Naive thymus-derived CD4-positive, alpha-beta T cell (primary cell): ENCODE data around the gene CLEC2B. TPM values are rescaled to one million over a fixed set of nuclear protein-coding genes. Genes with fewer than 3 reads are reported as not detected.

ENCODE experiments used
- ATAC-seq: fragments of 150-1000 bp; cut with Tn5 transposase; 2 replicates; pipeline ENCODE4 v1.10.0; 2021; ENCODE audit warnings: mild to moderate bottlenecking, moderate library complexity
- CTCF ChIA-PET: fragments of 350-600 bp; sonication (Branson Sonifier 250); formaldehyde crosslinking; loops from one replicate; lab custom pipeline; 2021; ENCODE audit warnings: antibody characterized with exemption; lab: Charles Lee
- POLR2A ChIA-PET: fragments of 350-600 bp; sonication (Branson Sonifier 250); formaldehyde crosslinking; loops from one replicate; lab custom pipeline; 2021; ENCODE audit warnings: antibody characterized with exemption, inconsistent platforms; lab: Charles Lee
- DNase-seq, 9 donors: peaks; one replicate each; pipeline versions ENCODE4 v3.0.0 to v3.0.0-alpha.2; 2020 to 2022; ENCODE audit warnings: mixed read lengths in 1 of 9
- H3K27ac ChIP-seq: one replicate; pipeline ENCODE4 v1.7.0; 2013; ENCODE audit warnings: mild to moderate bottlenecking, low read depth, low read length, moderate library complexity
- H3K27me3 ChIP-seq, 2 donors: one replicate each; pipeline ENCODE4 v1.7.0; 2013; ENCODE audit warnings: low read length in 2 of 2, mild to moderate bottlenecking in 2 of 2, moderate library complexity in 2 of 2; ENCODE audit not compliant: control insufficient read depth in 2 of 2, insufficient read depth in 2 of 2
- H3K36me3 ChIP-seq, 3 experiments: 1 replicate in 2 of 3; 2 replicates in 1 of 3; pipeline ENCODE4 v1.7.0; 2013; ENCODE audit warnings: low read length in 3 of 3, mild to moderate bottlenecking in 3 of 3, moderate library complexity in 1 of 3; ENCODE audit not compliant: insufficient read depth in 3 of 3, control insufficient read depth in 2 of 3
- H3K4me1 ChIP-seq, 2 donors: one replicate each; pipeline ENCODE4 v1.7.0; 2013; ENCODE audit warnings: low read length in 2 of 2, mild to moderate bottlenecking in 2 of 2, moderate library complexity in 1 of 2; ENCODE audit not compliant: control insufficient read depth in 2 of 2, insufficient read depth in 2 of 2
- H3K4me3 ChIP-seq: 2 replicates; pipeline ENCODE4 v1.7.0; 2013; ENCODE audit warnings: mild to moderate bottlenecking, low read length
- H3K9me3 ChIP-seq, 3 experiments: 1 replicate in 2 of 3; 2 replicates in 1 of 3; pipeline ENCODE4 v1.7.0; 2013; ENCODE audit warnings: low read length in 3 of 3; ENCODE audit not compliant: control insufficient read depth in 2 of 3
- H3K27ac Mint-ChIP-seq, 9 donors: one replicate each; pipeline ENCODE4 v1.8.0; 2020 to 2022; ENCODE audit warnings: mixed read lengths in 9 of 9, mild to moderate bottlenecking in 8 of 9, moderate library complexity in 5 of 9, inconsistent platforms in 2 of 9
- H3K27me3 Mint-ChIP-seq, 5 donors: one replicate each; pipeline ENCODE4 v1.8.0; 2021 to 2022; ENCODE audit warnings: mixed read lengths in 5 of 5, mild to moderate bottlenecking in 1 of 5
- H3K36me3 Mint-ChIP-seq, 5 donors: one replicate each; pipeline ENCODE4 v1.8.0; 2020 to 2022; ENCODE audit warnings: mixed read lengths in 5 of 5, mild to moderate bottlenecking in 3 of 5, inconsistent platforms in 1 of 5
- H3K4me1 Mint-ChIP-seq, 7 donors: one replicate each; pipeline ENCODE4 v1.8.0; 2020 to 2022; ENCODE audit warnings: mixed read lengths in 7 of 7, mild to moderate bottlenecking in 3 of 7, inconsistent platforms in 1 of 7
- H3K4me3 Mint-ChIP-seq, 10 donors: one replicate each; pipeline ENCODE4 v1.8.0; 2020 to 2022; ENCODE audit warnings: mild to moderate bottlenecking in 10 of 10, mixed read lengths in 10 of 10, moderate library complexity in 6 of 10, inconsistent platforms in 2 of 10
- H3K9me3 Mint-ChIP-seq, 11 donors: one replicate each; pipeline ENCODE4 v1.8.0; 2020 to 2022; ENCODE audit warnings: mixed read lengths in 11 of 11, mild to moderate bottlenecking in 4 of 11, inconsistent platforms in 1 of 11, moderate library complexity in 1 of 11
- intact Hi-C, 2 donors: fragments of 100-400 bp; cut with micrococcal nuclease; formaldehyde crosslinking; loops; one replicate each; pipeline ENCODE4 v1.15.1; 2023
- polyA plus RNA-seq, 2 donors: library from polyadenylated mRNA; unstranded; fragments of 300-500 nt; fragmentation: Illumina TruSeq; gene quantifications; one replicate each; pipeline ENCODE4 v1.2.3, GENCODE V29; 2021
- total RNA-seq, 6 experiments: library from RNA in 5 of 6; stranded (reverse) in 5 of 6; gene quantifications; 1 replicate in 5 of 6; 2 replicates in 1 of 6; pipeline ENCODE4 v1.2.3 and lab custom pipeline; 2021 to 2026

CLEC2B gene
- total and polyA plus RNA-seq, 7 experiments from 2014 or later = 22.1 to 86.8 (median 71.7) TPM

DNA sequence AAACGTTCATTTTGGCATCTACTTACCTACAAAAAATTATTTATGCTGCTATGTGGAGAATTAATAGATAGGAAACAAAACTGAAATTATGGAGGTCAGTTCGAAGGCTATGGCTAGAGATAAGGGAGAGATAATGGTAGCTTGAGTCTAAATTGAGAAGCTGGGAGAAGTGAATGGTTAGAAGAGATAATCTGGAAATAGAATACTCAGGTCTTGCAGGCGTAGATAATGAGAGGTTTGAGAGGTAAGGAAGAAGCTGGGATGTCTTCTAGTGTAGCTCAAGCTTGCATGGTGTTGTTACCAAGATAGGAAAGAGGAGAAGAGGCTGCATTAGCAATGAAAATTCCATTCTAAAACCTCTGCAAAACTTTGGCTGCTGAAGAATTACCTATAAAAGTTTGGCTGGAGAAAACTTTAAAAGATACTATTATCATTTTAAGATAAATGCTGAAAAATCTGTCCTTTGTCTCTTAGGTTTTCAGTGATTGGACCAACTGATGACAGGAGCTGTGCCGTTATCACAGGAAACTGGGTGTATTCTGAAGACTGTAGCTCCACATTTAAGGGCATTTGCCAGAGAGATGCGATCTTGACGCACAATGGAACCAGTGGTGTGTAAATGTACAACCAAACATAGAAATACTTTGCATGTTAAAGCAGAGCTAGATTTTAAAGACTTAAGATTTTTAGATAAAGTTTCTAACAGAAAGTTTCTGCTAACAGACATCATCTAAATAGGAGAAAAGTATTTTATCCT lies 26.2 kb upstream of the CLEC2B start:
- Mint-ChIP-seq H3K27me3 (peaks cover 0 to 27% (median 0%) of the 10 kb centered on the region in 5 donors), H3K27ac (no peak overlapping the region), H3K4me1 (peaks cover 0 to 10% (median 4%) of the 10 kb centered on the region in 7 donors), H3K9me3 (peaks cover 0 to 1% (median 0%) of the 10 kb centered on the region in 11 donors), H3K4me3 (no peak overlapping the region), H3K36me3 (no peaks in the 10 kb centered on the region)
- no peaks in the 10 kb centered on the region for H3K9me3 ChIP-seq
- CTCF ChIA-PET = interaction anchor here (0.9 to 1.6 kb wide), 3 partner anchors 10 to 25 kb away, joined by 3 to 5 read pairs (median 3); no protein-coding TSS in a partner anchor
- POLR2A ChIA-PET = interaction anchor here (0.5 to 1.4 kb wide), 5 partner anchors 18 to 296 kb away, joined by 3 to 4 read pairs (median 3); partner anchors contain the start of gene CLEC2B
- ATAC-seq (no peak), DNase-seq (no peak)
- no peaks in the 10 kb centered on the region for H3K4me1 ChIP-seq
- intact Hi-C loops = loop anchor here (1.0 to 5.0 kb wide), 2 partner anchors 10 to 1827 kb away; no protein-coding TSS in a partner anchor
- no peaks in the 10 kb centered on the region for H3K36me3 ChIP-seq
- no peak overlapping the region for H3K27ac ChIP-seq
- H3K27me3 ChIP-seq = no peaks in the 10 kb centered on the region
- H3K4me3 ChIP-seq = no peak overlapping the region

DNA sequence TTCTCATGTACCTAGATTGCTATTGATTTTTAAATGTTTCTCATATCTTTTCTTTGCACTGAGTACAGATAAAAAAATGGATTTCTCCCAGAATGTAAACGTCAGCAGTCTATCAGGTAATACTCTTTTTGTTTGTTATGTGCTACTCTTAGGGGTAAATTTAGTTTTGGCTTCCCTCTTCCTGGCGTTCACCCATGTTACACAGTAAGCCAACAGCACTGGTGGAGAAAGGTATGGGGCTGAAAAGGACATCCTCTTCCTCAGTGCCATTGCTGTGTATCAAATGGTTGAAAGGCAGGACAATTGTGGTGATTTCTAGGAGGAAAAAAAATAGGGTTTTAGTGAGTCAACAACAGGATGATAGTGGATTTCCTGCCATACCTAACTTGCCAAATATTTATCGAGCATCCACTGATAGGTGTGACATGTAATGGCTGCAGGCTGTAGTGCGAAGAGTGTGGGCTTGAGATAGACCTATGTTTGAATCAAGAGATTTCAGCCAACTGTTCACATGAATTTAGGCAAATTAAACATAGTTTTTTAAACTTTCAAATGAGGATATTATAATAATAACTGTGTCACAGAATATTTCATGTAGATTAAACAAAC lies 19.6 kb upstream of the CLEC2B start:
- H3K4me1 Mint-ChIP-seq = peaks cover 0 to 6% (median 6%) of the 10 kb centered on the region in 7 donors
- ChIA-PET POLR2A (interaction anchor here (2.1 kb wide), 1 partner anchor 18 kb away, joined by 9 read pairs; no protein-coding TSS in a partner anchor), CTCF (no interaction called here)
- H3K27me3 Mint-ChIP-seq = peaks cover 0 to 12% (median 0%) of the 10 kb centered on the region in 5 donors
- H3K4me3 ChIP-seq = no peak overlapping the region
- peak overlapping the region in 2 of 9 donors; percentile 13 to 51 for H3K27ac Mint-ChIP-seq
- no peaks in the 10 kb centered on the region for H3K36me3 ChIP-seq
- no peaks in the 10 kb centered on the region for H3K27me3 ChIP-seq
- DNase-seq (no peak), ATAC-seq (no peak)
- no peaks in the 10 kb centered on the region for H3K36me3 Mint-ChIP-seq
- no peaks in the 10 kb centered on the region for H3K9me3 ChIP-seq
- intact Hi-C loops = no loop called here
- H3K9me3 Mint-ChIP-seq = no peaks in the 10 kb centered on the region
- H3K4me1 ChIP-seq = peaks cover 0 to 4% of the 10 kb centered on the region in 2 donors
- H3K4me3 Mint-ChIP-seq = no peak overlapping the region
- no peak overlapping the region for H3K27ac ChIP-seq

- no peaks in the 10 kb centered on the region for H3K27me3 ChIP-seq
- Mint-ChIP-seq H3K4me1 (peaks cover 4 to 18% (median 5%) of the 10 kb centered on the region in 7 donors), H3K4me3 (no peak overlapping the region), H3K36me3 (no peaks in the 10 kb centered on the region), H3K27me3 (peaks cover 0 to 6% (median 0%) of the 10 kb centered on the region in 5 donors), H3K27ac (no peak overlapping the region), H3K9me3 (peaks cover 0 to 3% (median 0%) of the 10 kb centered on the region in 11 donors)
- H3K4me1 ChIP-seq = no peaks in the 10 kb centered on the region
- DNase-seq = no peak
- no peak overlapping the region for H3K4me3 ChIP-seq
- no peaks in the 10 kb centered on the region for H3K36me3 ChIP-seq
- no peak overlapping the region for H3K27ac ChIP-seq
- intact Hi-C loops = no loop called here
- POLR2A ChIA-PET = interaction anchor here (0.7 kb wide), 1 partner anchor 10 kb away, joined by 3 read pairs; no protein-coding TSS in a partner anchor
- CTCF ChIA-PET = no interaction called here
- H3K9me3 ChIP-seq = no peaks in the 10 kb centered on the region
- no peak for ATAC-seq
Measured at GRCh38 chr12:9883175-9883574, 14.0 kb upstream of the CLEC2B start.

GRCh38 chr12:9881988-9882387 lies 12.8 kb upstream of the CLEC2B start:
- no peaks in the 10 kb centered on the region for H3K36me3 Mint-ChIP-seq
- no peak overlapping the region for H3K4me3 Mint-ChIP-seq
- ChIA-PET POLR2A (no interaction called here), CTCF (no interaction called here)
- Histone ChIP-seq H3K27ac (no peak overlapping the region), H3K4me3 (no peak overlapping the region), H3K36me3 (no peaks in the 10 kb centered on the region), H3K4me1 (no peaks in the 10 kb centered on the region), H3K27me3 (no peaks in the 10 kb centered on the region), H3K9me3 (no peaks in the 10 kb centered on the region)
- DNase-seq = no peak
- peaks cover 4 to 24% (median 5%) of the 10 kb centered on the region in 7 donors for H3K4me1 Mint-ChIP-seq
- intact Hi-C loops = no loop called here
- H3K9me3 Mint-ChIP-seq = peaks cover 0 to 3% (median 0%) of the 10 kb centered on the region in 11 donors
- H3K27ac Mint-ChIP-seq = no peak overlapping the region
- peaks cover 0 to 8% (median 0%) of the 10 kb centered on the region in 5 donors for H3K27me3 Mint-ChIP-seq
- ATAC-seq = no peak

DNA sequence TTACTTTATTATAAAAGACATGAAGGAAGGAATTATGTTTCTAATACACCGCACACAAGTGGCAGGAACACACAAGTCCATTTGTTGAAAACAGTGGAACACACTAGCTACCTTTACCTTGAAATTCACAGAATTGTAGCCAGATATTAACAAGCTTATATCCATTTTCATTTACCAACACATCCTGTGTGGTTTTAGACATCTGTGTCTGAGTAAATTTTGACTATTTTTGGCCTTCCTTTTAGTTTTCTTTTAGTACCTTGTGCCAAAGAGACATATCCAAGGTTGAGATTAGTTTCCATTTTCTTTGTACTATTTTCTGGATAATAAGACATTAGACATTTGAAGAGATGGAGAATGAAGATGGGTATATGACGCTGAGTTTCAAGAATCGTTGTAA lies 12.1 kb upstream of the CLEC2B start, which contains the start of gene KLRF2:
KLRF2 (plus strand) TSS at position 244 of the 400 bp plus-strand sequence; CDS start at position 351, 107 bp downstream.
- no peak within 1 kb of the TSS for H3K4me3 ChIP-seq
- ATAC-seq (no peak), DNase-seq (no peak)
- ChIA-PET POLR2A (interaction anchor here (1.3 kb wide), 1 partner anchor 10 kb away, joined by 6 read pairs; no protein-coding TSS in a partner anchor), CTCF (no interaction called here)
- peak within 1 kb of the TSS in 1 of 10 donors; percentile 39 for H3K4me3 Mint-ChIP-seq
- no peak within 1 kb of the TSS for H3K27ac ChIP-seq
- H3K36me3 ChIP-seq = no peaks in the 10 kb centered on the region
- intact Hi-C loops = no loop called here
- peaks cover 0 to 7% (median 0%) of the 10 kb centered on the region in 5 donors for H3K27me3 Mint-ChIP-seq
- no peaks in the 10 kb centered on the region for H3K27me3 ChIP-seq
- H3K4me1 Mint-ChIP-seq = peaks cover 4 to 24% (median 5%) of the 10 kb centered on the region in 7 donors
- peaks cover 0 to 3% (median 0%) of the 10 kb centered on the region in 11 donors for H3K9me3 Mint-ChIP-seq
- H3K9me3 ChIP-seq = no peaks in the 10 kb centered on the region
- no peaks in the 10 kb centered on the region for H3K4me1 ChIP-seq
- H3K36me3 Mint-ChIP-seq = no peaks in the 10 kb centered on the region
- peak within 1 kb of the TSS in 1 of 9 donors; percentile 17 for H3K27ac Mint-ChIP-seq

GRCh38 chr12:9880532-9881078 lies 11.5 kb upstream of the CLEC2B start:
- H3K36me3 Mint-ChIP-seq = no peaks in the 10 kb centered on the region
- peaks cover 0 to 6% (median 0%) of the 10 kb centered on the region in 5 donors for H3K27me3 Mint-ChIP-seq

More at GRCh38 chr12:9880532-9881078, 11.5 kb upstream of the CLEC2B start:
- ChIA-PET POLR2A (interaction anchor here (1.2 to 1.3 kb wide), 2 partner anchors 9 to 11 kb away, joined by 4 to 6 read pairs; partner anchors contain the start of gene CLEC2B), CTCF (interaction anchor here (0.7 kb wide), 1 partner anchor 65 kb away, joined by 3 read pairs; no protein-coding TSS in a partner anchor)
- Mint-ChIP-seq H3K4me1 (peaks cover 4 to 24% (median 5%) of the 10 kb centered on the region in 7 donors), H3K4me3 (no peak overlapping the region), H3K27ac (peak overlapping the region in 1 of 9 donors; percentile 17), H3K9me3 (peaks cover 0 to 3% (median 0%) of the 10 kb centered on the region in 11 donors)
- H3K4me3 ChIP-seq = no peak overlapping the region
- H3K9me3 ChIP-seq = no peaks in the 10 kb centered on the region
- H3K27ac ChIP-seq = no peak overlapping the region
- H3K4me1 ChIP-seq = no peaks in the 10 kb centered on the region
- DNase-seq (no peak), ATAC-seq (no peak)
- no peaks in the 10 kb centered on the region for H3K36me3 ChIP-seq
- intact Hi-C loops = no loop called here
- no peaks in the 10 kb centered on the region for H3K27me3 ChIP-seq
